M059J (cell line): ENCODE results near the gene HOXC4. TPM values are rescaled to one million over a fixed set of nuclear protein-coding genes. Genes with fewer than 3 reads are reported as not detected.

ENCODE experiments used
- DNase-seq: peaks from one replicate; pipeline ENCODE4 v3.0.0-alpha.2; 2012; ENCODE audit warnings: low read depth
- total RNA-seq: library from RNA; depleted of rRNA; stranded (reverse); fragments of >200 nt; shearing (Covaris generic); gene quantifications from 2 replicates; pipeline ENCODE4 v1.2.3, GENCODE V29; 2014

Gene HOXC4
- total RNA-seq, 1 experiment from 2014 or later, result 1.9 TPM

- DNase-seq, result no peak
These were observed 25.1 kb upstream of the HOXC4 start, which contains the start of gene HOXC6 for GRCh38 chr12:54028314-54029201. HOXC6 (plus strand) TSS chr12:54028440; CDS start chr12:54028522, 82 bp downstream.

- DNase-seq, result no peak
These were observed 23.9 kb upstream of the HOXC4 start for GRCh38 chr12:54029529-54030441.

GRCh38 chr12:54030442-54030801 lies 23.2 kb upstream of the HOXC4 start:
- DNase-seq, result no peak

GRCh38 chr12:54030889-54031471 lies 22.7 kb upstream of the HOXC4 start:
- no peak for DNase-seq

GRCh38 chr12:54031480-54031879 lies 22.2 kb upstream of the HOXC4 start:
- no peak for DNase-seq

GRCh38 chr12:54032086-54032619 lies 21.5 kb upstream of the HOXC4 start:
- DNase-seq, result no peak

GRCh38 chr12:54032627-54033100 lies 21.0 kb upstream of the HOXC4 start, which contains the start of gene HOXC5:
HOXC5 (plus strand) TSS chr12:54033050; CDS start chr12:54033123, 73 bp downstream.
- peak; percentile 70 for DNase-seq

- DNase-seq, result peak; percentile 46
These were observed 20.3 kb upstream of the HOXC4 start for GRCh38 chr12:54033106-54033979.

- DNase-seq, result no peak
These were observed 19.5 kb upstream of the HOXC4 start for GRCh38 chr12:54033980-54034784.

GRCh38 chr12:54034785-54035310 lies 18.8 kb upstream of the HOXC4 start:
- DNase-seq, result no peak

GRCh38 chr12:54035568-54036264 lies 17.9 kb upstream of the HOXC4 start:
- DNase-seq, result peak; percentile 28

GRCh38 chr12:54036620-54037359 lies 16.8 kb upstream of the HOXC4 start:
- DNase-seq, result peak; percentile 65

- no peak for DNase-seq
These were observed 16.0 kb upstream of the HOXC4 start for GRCh38 chr12:54037360-54038283.

GRCh38 chr12:54038284-54038870 lies 15.3 kb upstream of the HOXC4 start:
- no peak for DNase-seq

- no peak for DNase-seq
These were observed 14.7 kb upstream of the HOXC4 start for GRCh38 chr12:54038871-54039414.

GRCh38 chr12:54039417-54040147 lies 14.1 kb upstream of the HOXC4 start:
- no peak for DNase-seq
